Ovary (tissue), 9 donors: ENCODE data around the gene VAMP1. TPM values are rescaled to one million over a fixed set of nuclear protein-coding genes. Genes with fewer than 3 reads are reported as not detected.
A peak's percentile ranks its signal among the peaks of the same experiment; 100 is the strongest.
"Not testable (repeated sequence)": the region's sequence is repeated elsewhere in the genome, so short reads cannot be mapped to it uniquely, and the experiment has no call there.

ENCODE experiments used
- DNase-seq, 5 donors: peaks; one replicate each; pipeline ENCODE4 v3.0.0-alpha.2; 2019 to 2020
- H3K27ac ChIP-seq, 2 donors: fragments of 200-600 bp; one replicate each; pipeline versions ENCODE4 v1.5.1 to v1.8.0; 2019 to 2022
- H3K27me3 ChIP-seq: fragments of 200-600 bp; one replicate; pipeline ENCODE4 v1.8.0; 2022
- H3K36me3 ChIP-seq: fragments of 200-600 bp; sonication (generic); one replicate; pipeline ENCODE4 v1.5.1; 2019
- H3K4me1 ChIP-seq: one replicate; pipeline ENCODE4 v1.8.1; 2013; ENCODE audit warnings: mild to moderate bottlenecking, moderate library complexity; ENCODE audit not compliant: insufficient read depth
- H3K4me3 ChIP-seq: fragments of 200-600 bp; sonication (generic); one replicate; pipeline ENCODE4 v1.5.1; 2017
- H3K9me3 ChIP-seq, 2 donors: fragments of 200-600 bp in 1 of 2; sonication (generic) in 1 of 2; one replicate each; pipeline versions ENCODE4 v1.5.1 to v1.8.1; 2013 to 2019; ENCODE audit warnings: mild to moderate bottlenecking in 1 of 2, moderate library complexity in 1 of 2
- EP300 ChIP-seq: sonication (generic); formaldehyde crosslinking; IDR thresholded peaks from one replicate; pipeline ENCODE4 v1.6.1; 2017; ENCODE audit warnings: antibody characterized with exemption
- POLR2A ChIP-seq: fragments of 450-650 bp; IDR thresholded peaks from one replicate; pipeline ENCODE4 v1.6.1; 2017; ENCODE audit warnings: antibody characterized with exemption, mild to moderate bottlenecking, moderate library complexity
- WGBS, 3 donors: extraction: QIAGEN DNeasy Blood & Tissue Kit in 1 of 3; methylation state at CpG; one replicate each; pipeline versions ENCODE4 v1.1.5 to v1.1.7; 2013 to 2017; 5-methylcytosine and 5-hydroxymethylcytosine counted together
- intact Hi-C, 4 donors: fragments of 100-400 bp; cut with DNase I; formaldehyde crosslinking; loops; one replicate each; pipeline versions ENCODE4 v1.11.0 to v1.15.1; 2022 to 2023
- polyA plus RNA-seq, 2 donors: library from polyadenylated mRNA; stranded (reverse); fragments of 200-250 nt in 1 of 2; fragments of 350-450 nt in 1 of 2; fragmentation: Illumina TruSeq in 1 of 2; extraction: RNeasy Lipid Tissue Mini Kit (QIAGEN cat#74804) in 1 of 2; gene quantifications; one replicate each; pipeline ENCODE4 v1.2.3, GENCODE V29; 2013 to 2014
- total RNA-seq, 7 donors: library from RNA; depleted of rRNA in 2 of 7; stranded (reverse); fragments of >200 nt in 2 of 7; fragmentation: NEBNext Ultra II Directional in 3 of 7; extraction: Animal tissue kit (Norgen Biotek cat#: 25700) in 3 of 7; gene quantifications; one replicate each; pipeline versions ENCODE4 v1.1.0 to v1.2.4, GENCODE V29; 2016 to 2023
- TF ChIP-seq, protein P1 (sequence below), 3 donors: fragments of 450-650 bp in 2 of 3; fragments of 200-600 bp in 1 of 3; IDR thresholded peaks; one replicate each; pipeline versions ENCODE4 v1.5.1 to v1.8.0; 2016 to 2022; ENCODE audit warnings: antibody characterized with exemption in 3 of 3, mild to moderate bottlenecking in 1 of 3
- donor health status: DM: no; HTN: no; CAD: no; lungs with moderate emphysema.
- donor health status: DM: no; HTN: no; CAD: no.
- donor health status: Bipolar disorder and iron deficiency.
- donor health status: DM: yes; HTN: yes; CAD: no.
- donor health status: DM: no; HTN: no; CAD: no.
- donor health status: DM: yes; HTN: yes; CAD: no.

Gene VAMP1
- total and polyA plus RNA-seq, 9 donors, result 2.5 to 11.9 (median 5.8) TPM

DNA sequence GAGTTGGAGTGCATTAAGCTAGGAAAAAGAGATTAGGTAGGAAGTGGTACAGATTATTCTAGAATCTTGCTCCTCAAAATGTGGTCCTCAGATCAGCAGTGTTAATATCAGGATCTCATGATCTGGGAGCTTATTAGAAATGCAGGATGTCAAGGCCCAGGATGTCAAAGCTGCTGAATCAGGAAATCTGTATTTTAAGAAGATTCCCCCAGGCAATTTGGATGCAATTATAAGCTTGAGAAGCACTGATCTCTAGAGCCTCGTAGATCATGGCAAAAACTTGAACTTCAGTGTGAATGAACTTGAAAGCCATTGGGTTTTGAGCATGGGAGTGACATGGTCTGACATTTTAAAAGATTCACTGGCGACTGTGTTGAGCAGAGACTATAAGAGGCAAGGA is 30.0 kb upstream of the VAMP1 start:
- no peaks in the 10 kb centered on the region for H3K4me1 ChIP-seq
- no peaks in the 10 kb centered on the region for H3K9me3 ChIP-seq
- 83 to 95% (median 91%) methylated on average over 2 of the region's 2 CpGs for WGBS, 3 donors
- intact Hi-C loops, result no loop called here
- H3K27ac ChIP-seq, result no peak overlapping the region
- H3K27me3 ChIP-seq, result no peaks in the 10 kb centered on the region
- no peaks in the 10 kb centered on the region for H3K36me3 ChIP-seq
- H3K4me3 ChIP-seq, result no peak overlapping the region
- no peak for DNase-seq
- TF ChIP-seq, protein P1, sequence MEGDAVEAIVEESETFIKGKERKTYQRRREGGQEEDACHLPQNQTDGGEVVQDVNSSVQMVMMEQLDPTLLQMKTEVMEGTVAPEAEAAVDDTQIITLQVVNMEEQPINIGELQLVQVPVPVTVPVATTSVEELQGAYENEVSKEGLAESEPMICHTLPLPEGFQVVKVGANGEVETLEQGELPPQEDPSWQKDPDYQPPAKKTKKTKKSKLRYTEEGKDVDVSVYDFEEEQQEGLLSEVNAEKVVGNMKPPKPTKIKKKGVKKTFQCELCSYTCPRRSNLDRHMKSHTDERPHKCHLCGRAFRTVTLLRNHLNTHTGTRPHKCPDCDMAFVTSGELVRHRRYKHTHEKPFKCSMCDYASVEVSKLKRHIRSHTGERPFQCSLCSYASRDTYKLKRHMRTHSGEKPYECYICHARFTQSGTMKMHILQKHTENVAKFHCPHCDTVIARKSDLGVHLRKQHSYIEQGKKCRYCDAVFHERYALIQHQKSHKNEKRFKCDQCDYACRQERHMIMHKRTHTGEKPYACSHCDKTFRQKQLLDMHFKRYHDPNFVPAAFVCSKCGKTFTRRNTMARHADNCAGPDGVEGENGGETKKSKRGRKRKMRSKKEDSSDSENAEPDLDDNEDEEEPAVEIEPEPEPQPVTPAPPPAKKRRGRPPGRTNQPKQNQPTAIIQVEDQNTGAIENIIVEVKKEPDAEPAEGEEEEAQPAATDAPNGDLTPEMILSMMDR (IDR thresholded peaks at IDR 0.05), result no peak
- TF ChIP-seq POLR2A, result no peak
- TF ChIP-seq EP300, result no peak

DNA sequence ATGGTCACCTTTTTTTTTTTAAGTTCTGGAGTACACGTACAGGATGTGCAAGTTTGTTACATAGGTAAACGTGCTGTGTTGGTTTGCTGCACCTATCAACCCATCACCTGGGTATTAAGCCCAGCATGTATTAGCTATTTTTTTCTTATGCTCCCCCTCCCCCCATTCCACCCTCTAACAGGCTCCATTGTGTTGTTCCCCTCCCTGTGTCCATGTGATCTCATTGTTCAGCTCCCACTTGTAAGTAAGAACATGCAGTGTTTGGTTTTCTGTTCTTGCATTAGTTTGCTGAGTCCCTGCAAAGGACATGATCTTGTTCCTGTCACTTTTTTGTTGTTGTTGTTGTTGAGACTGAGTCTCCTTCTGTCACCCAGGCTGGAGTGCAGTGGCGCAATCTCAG is 26.8 kb upstream of the VAMP1 start:
- intact Hi-C loops, DNase-seq: not testable (repeated sequence)
- WGBS, 3 donors, result 73 to 79% (median 77%) methylated on average over 3 of the region's 3 CpGs

DNA sequence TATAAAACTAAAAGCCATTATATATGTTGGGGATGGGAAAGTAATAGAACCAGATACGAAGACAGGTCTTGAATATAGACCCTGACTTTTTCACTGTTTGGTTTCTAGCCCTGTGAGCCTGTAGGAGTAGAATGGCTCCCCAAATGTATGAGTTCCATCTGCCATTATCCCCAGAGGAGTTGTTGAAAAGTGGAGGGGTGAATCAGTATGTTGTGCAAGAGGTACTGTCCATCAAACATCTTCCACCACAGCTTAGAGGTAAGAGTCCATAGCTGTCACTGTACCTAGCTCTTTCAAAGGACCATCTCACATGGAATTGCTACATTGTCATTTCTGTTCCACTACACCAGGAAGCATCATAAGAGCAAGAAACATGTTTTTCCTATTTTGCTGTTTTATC is 24.5 kb upstream of the VAMP1 start:
- TF ChIP-seq, protein P1 (IDR thresholded peaks at IDR 0.05), result no peak
- TF ChIP-seq EP300 (no peak), POLR2A (no peak)
- Histone ChIP-seq H3K36me3 (no peaks in the 10 kb centered on the region), H3K4me1 (peaks cover 7% of the 10 kb centered on the region), H3K27me3 (no peaks in the 10 kb centered on the region), H3K27ac (no peak overlapping the region), H3K9me3 (no peaks in the 10 kb centered on the region), H3K4me3 (no peak overlapping the region)
- DNase-seq, result no peak
- WGBS, 3 donors, result 65 to 75% (median 67%) methylated on average over 1 of the region's 1 CpG
- intact Hi-C loops, result no loop called here

More for the DNA sequence above, 26.8 kb upstream of the VAMP1 start:
- H3K27ac ChIP-seq, H3K4me3 ChIP-seq, H3K27me3 ChIP-seq, H3K4me1 ChIP-seq, H3K9me3 ChIP-seq, H3K36me3 ChIP-seq: not testable (repeated sequence)

DNA sequence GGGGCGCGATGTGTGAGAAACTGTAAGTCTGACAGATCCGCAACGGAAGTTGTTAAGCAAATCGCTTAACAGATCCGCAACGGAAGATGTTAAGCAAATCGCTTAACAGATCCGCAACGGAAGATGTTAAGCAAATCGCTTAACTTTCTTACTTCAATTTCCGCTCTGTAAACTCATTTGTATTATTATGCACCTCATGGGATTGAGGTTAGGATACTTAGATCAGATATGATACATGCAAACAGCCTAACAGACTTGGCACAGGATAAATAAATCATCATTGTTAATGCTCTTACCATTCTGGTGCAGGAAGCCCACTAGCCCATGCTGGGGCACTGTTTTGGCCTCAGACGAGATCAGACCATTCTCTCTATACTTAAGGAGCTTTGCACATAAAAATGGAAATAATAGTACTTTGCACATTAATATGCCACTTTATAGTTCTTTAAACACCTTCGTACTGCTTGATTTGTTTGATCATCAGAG is 23.8 kb upstream of the VAMP1 start:
- peak overlapping the region; percentile 82 for H3K4me3 ChIP-seq
- WGBS, 3 donors, result 1% methylated on average over 14 of the region's 14 CpGs
- no peak overlapping the region for H3K27ac ChIP-seq
- H3K9me3 ChIP-seq, result no peaks in the 10 kb centered on the region
- H3K36me3 ChIP-seq, result no peaks in the 10 kb centered on the region
- no peak for DNase-seq
- intact Hi-C loops, result no loop called here
- H3K27me3 ChIP-seq, result no peaks in the 10 kb centered on the region
- H3K4me1 ChIP-seq, result peaks cover 7% of the 10 kb centered on the region
- TF ChIP-seq, protein P1 (IDR thresholded peaks at IDR 0.05), result no peak
- TF ChIP-seq POLR2A (no peak), EP300 (no peak)

DNA sequence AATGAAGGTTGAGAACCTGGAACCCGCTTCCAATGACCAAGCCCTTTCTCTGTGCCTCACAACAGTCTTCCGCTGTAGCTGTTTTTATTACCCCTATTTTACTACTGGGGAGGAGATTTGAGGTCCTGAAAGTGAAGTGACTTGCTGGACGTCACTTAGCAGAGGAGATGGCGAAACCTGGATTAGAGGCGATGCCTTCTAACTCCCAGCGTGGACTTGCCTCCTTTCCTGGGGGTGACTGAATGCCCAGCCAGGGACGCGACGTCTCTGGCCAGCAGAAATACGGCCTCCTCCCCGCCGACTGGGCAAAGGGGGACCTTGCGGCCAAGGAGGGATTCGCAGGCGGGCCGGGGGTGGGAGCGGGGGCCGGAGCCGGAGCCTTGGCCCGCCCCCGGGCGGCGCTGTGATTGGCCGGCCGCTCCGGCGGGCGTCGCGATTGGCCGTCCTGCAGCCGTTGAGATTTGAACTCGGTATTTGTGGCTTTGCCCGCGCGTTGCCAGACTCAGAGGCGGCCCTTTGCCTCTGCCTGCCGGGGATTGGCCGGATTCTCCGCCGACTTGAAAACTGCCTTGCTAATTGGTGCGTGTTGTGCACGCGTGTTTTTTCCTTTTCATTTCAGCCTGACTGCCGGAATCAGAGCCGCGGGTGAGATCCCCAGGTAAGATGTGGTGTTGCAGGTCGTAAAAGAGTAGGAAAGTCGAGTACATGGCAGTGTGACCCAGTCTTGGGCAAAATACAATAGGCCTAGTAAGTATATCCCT is 23.2 kb upstream of the VAMP1 start, which contains the start of gene NCAPD2:
Gene NCAPD2, plus strand, starts transcription at position 606 of the 761 bp plus-strand sequence. CDS start 997 bp downstream, outside the sequence.
- intact Hi-C loops, result no loop called here
- DNase-seq, result peak; percentile 87 to 95 (median 91)
- WGBS, 3 donors, result 0 to 1% (median 0%) methylated on average over 29 to 49 of the region's 49 CpGs
- Histone ChIP-seq H3K4me1 (peaks cover 7% of the 10 kb centered on the region), H3K27ac (peak within 1 kb of the TSS; percentile 47 to 93), H3K9me3 (no peaks in the 10 kb centered on the region), H3K4me3 (peak within 1 kb of the TSS; percentile 82), H3K27me3 (no peaks in the 10 kb centered on the region), H3K36me3 (no peaks in the 10 kb centered on the region)
- TF ChIP-seq POLR2A (no peak), EP300 (no peak)
- TF ChIP-seq, protein P1 (IDR thresholded peaks at IDR 0.05), result peak in 2 of 3 donors; percentile 60 to 83
